Smooth muscle cell (in vitro differentiated cells): ENCODE results near the gene ATF6. TPM values are rescaled to one million over a fixed set of nuclear protein-coding genes. Genes with fewer than 3 reads are reported as not detected.
"Not testable (repeated sequence)": the region's sequence is repeated elsewhere in the genome, so short reads cannot be mapped to it uniquely, and the experiment has no call there.

ENCODE experiments used
- DNase-seq: peaks from one replicate; lab custom pipeline; 2025; ENCODE audit not compliant: unreplicated experiment; lab: John Stamatoyannopoulos, UW
- H2AFZ ChIP-seq: fragments of 200-600 bp; sonication (generic); 2 replicates; pipeline ENCODE4 v1.6.0; 2016; ENCODE audit warnings: antibody characterized with exemption, low read depth, mild to moderate bottlenecking
- H3F3A ChIP-seq: fragments of 200-600 bp; sonication (generic); 2 replicates; pipeline ENCODE4 v1.6.0; 2017; ENCODE audit warnings: antibody characterized with exemption, low read depth
- H3K27ac ChIP-seq: fragments of 200-600 bp; sonication (generic); 2 replicates; pipeline ENCODE4 v1.5.1; 2016; ENCODE audit warnings: low read depth, mild to moderate bottlenecking
- H3K27me3 ChIP-seq: fragments of 200-600 bp; sonication (generic); 2 replicates; pipeline ENCODE4 v1.6.1; 2016; ENCODE audit warnings: low read depth, mild to moderate bottlenecking
- H3K36me3 ChIP-seq: fragments of 200-600 bp; sonication (generic); 2 replicates; pipeline ENCODE4 v1.5.1; 2016; ENCODE audit warnings: low read depth
- H3K4me1 ChIP-seq: fragments of 200-600 bp; sonication (generic); 2 replicates; pipeline ENCODE4 v1.5.1; 2016; ENCODE audit warnings: low read depth
- H3K4me2 ChIP-seq: fragments of 200-600 bp; sonication (generic); 2 replicates; pipeline ENCODE4 v1.6.0; 2016; ENCODE audit warnings: mild to moderate bottlenecking
- H3K4me3 ChIP-seq: fragments of 200-600 bp; sonication (generic); 2 replicates; pipeline ENCODE4 v1.5.1; 2016; ENCODE audit warnings: mild to moderate bottlenecking
- H3K79me2 ChIP-seq: fragments of 200-600 bp; sonication (generic); 2 replicates; pipeline ENCODE4 v1.6.0; 2016; ENCODE audit warnings: low read depth, mild to moderate bottlenecking
- H3K9ac ChIP-seq: fragments of 200-600 bp; sonication (generic); 2 replicates; pipeline ENCODE4 v1.6.0; 2016; ENCODE audit warnings: low read depth
- H3K9me3 ChIP-seq: fragments of 200-600 bp; sonication (generic); replicated peaks from 2 replicates; pipeline ENCODE4 v1.5.1; 2016; ENCODE audit warnings: low read depth
- H4K20me1 ChIP-seq: fragments of 200-600 bp; sonication (generic); 2 replicates; pipeline ENCODE4 v1.6.0; 2016; ENCODE audit warnings: low read depth
- WGBS: methylation state at CpG from one replicate; pipeline ENCODE4 v1.1.7; 2016; ENCODE audit warnings: low lambda C conversion rate; 5-methylcytosine and 5-hydroxymethylcytosine counted together
- polyA plus RNA-seq: library from polyadenylated mRNA; unstranded; fragments of >200 nt; fragmentation: Nextera tagmentation; extraction: Ambion mirVana; gene quantifications from 2 replicates; pipeline ENCODE4 v1.2.1, GENCODE V29; 2016
- total RNA-seq: library from RNA; depleted of rRNA; stranded (reverse); fragments of >200 nt; gene quantifications from 2 replicates; pipeline ENCODE4 v1.2.3, GENCODE V29; 2014
- TF ChIP-seq, protein P1 (sequence below): fragments of 200-600 bp; sonication (generic); IDR thresholded peaks from 2 replicates; pipeline ENCODE4 v1.5.1; 2017; ENCODE audit warnings: borderline replicate concordance, mild to moderate bottlenecking, antibody characterized with exemption; ENCODE audit not compliant: insufficient read depth, poor library complexity, severe bottlenecking

Gene ATF6
- total and polyA plus RNA-seq, 2 experiments from 2014 or later, result 7.8 to 22.9 TPM

DNA sequence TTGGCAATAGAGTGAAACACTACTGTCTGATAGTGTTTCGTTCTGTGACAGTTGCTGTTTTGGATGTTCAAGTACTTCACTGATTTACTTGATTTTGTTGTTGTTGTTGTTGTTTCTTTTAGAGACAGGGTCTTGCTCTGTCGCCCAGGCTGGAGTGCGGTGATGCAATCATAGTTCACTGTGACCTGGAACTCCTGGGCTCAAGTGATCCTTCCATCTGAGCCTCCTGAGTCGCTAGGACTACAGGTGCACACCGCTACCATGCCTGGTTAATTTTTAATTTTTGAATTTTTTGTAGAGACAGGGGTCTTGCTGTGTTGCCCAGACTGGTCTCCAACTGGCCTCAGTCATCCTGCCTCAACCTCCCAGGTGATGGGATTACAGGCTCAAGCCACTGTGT lies 2.3 kb downstream of the ATF6 start:
- Histone ChIP-seq H3K4me1 (peaks cover 9% of the 10 kb centered on the region), H4K20me1 (peaks cover 23% of the 10 kb centered on the region), H3K9ac (no peak overlapping the region), H2AFZ (no peak overlapping the region), H3K27me3 (no peaks in the 10 kb centered on the region), H3K9me3 (no peaks in the 10 kb centered on the region), H3K36me3 (no peaks in the 10 kb centered on the region), H3K27ac (no peak overlapping the region), H3K4me3 (no peak overlapping the region), H3K79me2 (peaks cover 47% of the 10 kb centered on the region), H3K4me2 (no peak overlapping the region), H3F3A (no peaks in the 10 kb centered on the region)
- no peak for DNase-seq
- TF ChIP-seq, protein P1, sequence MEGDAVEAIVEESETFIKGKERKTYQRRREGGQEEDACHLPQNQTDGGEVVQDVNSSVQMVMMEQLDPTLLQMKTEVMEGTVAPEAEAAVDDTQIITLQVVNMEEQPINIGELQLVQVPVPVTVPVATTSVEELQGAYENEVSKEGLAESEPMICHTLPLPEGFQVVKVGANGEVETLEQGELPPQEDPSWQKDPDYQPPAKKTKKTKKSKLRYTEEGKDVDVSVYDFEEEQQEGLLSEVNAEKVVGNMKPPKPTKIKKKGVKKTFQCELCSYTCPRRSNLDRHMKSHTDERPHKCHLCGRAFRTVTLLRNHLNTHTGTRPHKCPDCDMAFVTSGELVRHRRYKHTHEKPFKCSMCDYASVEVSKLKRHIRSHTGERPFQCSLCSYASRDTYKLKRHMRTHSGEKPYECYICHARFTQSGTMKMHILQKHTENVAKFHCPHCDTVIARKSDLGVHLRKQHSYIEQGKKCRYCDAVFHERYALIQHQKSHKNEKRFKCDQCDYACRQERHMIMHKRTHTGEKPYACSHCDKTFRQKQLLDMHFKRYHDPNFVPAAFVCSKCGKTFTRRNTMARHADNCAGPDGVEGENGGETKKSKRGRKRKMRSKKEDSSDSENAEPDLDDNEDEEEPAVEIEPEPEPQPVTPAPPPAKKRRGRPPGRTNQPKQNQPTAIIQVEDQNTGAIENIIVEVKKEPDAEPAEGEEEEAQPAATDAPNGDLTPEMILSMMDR, result no peak
- over 99% methylated on average over 5 of the region's 5 CpGs for WGBS

DNA sequence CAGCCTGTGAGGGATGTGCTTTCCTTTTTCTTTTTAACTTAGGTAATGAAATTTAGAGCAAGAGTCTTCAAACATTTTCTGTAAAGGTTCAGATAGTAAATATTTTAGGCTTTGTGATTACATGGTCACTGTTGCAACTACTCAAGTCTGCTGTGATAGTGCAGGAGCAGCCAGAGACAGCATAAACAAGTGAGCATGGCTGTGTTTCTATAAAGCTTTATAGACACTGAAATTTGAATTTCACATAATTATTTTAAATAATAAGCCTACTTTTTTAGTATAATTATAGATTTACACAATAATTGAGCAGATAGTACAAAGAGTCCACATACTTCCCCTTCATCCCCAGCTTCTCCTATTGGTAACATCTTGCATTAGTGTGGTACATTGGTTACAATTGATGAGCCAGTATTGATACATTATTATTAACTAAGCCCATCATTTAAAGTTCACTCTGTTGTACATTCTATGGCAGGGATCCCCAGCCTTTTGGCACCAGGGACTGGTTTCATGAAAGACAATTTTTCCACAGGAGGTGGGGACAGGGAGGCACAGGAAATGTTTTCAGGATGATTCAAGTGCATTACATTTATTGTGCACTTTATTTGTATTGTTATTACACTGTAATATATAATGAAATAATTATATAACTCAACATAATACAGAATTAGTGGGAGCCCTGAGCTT lies 3.0 kb downstream of the ATF6 start:
- H3K36me3 ChIP-seq, result no peaks in the 10 kb centered on the region
- H3K27me3 ChIP-seq, result no peaks in the 10 kb centered on the region
- H3K9ac ChIP-seq, result no peak overlapping the region
- H4K20me1 ChIP-seq, result peaks cover 23% of the 10 kb centered on the region
- H3K9me3 ChIP-seq, result no peaks in the 10 kb centered on the region
- H3K79me2 ChIP-seq, result peaks cover 53% of the 10 kb centered on the region
- DNase-seq, result no peak
- H2AFZ ChIP-seq, result no peak overlapping the region
- TF ChIP-seq, protein P1, result no peak
- H3F3A ChIP-seq, result no peaks in the 10 kb centered on the region
- H3K4me1 ChIP-seq, result peaks cover 9% of the 10 kb centered on the region
- no peak overlapping the region for H3K4me2 ChIP-seq
- H3K27ac ChIP-seq, result no peak overlapping the region
- H3K4me3 ChIP-seq, result no peak overlapping the region

DNA sequence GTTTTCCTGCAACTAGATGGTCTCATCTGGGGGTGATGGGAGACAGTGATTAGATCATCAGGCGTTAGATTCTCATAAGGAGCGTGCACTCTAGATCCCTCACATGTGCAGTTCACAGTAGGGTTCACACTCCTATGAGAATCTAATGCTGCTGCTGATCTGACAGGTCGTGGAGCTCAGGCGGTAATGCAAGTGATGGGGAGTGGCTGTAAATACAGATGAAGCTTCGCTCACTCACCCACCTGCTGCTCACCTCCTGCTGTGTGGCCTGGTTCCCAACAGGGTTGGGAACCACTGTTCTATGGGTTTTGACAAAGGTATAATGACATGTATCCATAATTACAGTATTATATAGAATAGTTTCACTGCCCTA lies 3.5 kb downstream of the ATF6 start:
- not testable (repeated sequence) for H3K27ac ChIP-seq, H3K36me3 ChIP-seq, H3K9me3 ChIP-seq, H2AFZ ChIP-seq, H3K27me3 ChIP-seq, H3K4me2 ChIP-seq, H3K4me3 ChIP-seq, H3K4me1 ChIP-seq, DNase-seq, H3K9ac ChIP-seq, H3F3A ChIP-seq
- peaks cover 57% of the 10 kb centered on the region for H3K79me2 ChIP-seq
- WGBS, result 96% methylated on average over 5 of the region's 5 CpGs
- H4K20me1 ChIP-seq, result peaks cover 26% of the 10 kb centered on the region

DNA sequence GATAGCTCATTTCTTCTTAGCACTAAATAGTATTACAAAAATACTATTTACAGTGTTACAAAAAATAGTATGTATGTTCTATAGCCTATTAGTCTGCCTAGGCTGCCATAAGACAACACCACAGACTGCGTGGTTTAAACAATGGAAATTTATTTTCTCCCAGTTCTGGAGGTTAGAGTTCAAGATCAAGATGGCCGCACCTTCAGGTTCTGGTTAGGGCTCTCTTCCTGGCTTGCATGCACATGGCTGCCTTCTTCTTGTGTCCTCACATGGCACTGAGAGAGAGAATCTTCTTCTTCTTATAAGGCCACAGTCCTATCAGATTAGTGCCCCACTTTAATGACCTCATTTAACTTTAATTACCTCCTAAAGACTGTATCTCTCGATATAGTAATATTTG lies 4.1 kb downstream of the ATF6 start:
- no peaks in the 10 kb centered on the region for H3K36me3 ChIP-seq
- DNase-seq, result no peak
- H3F3A ChIP-seq, result no peaks in the 10 kb centered on the region
- no peak overlapping the region for H3K9ac ChIP-seq
- peaks cover 32% of the 10 kb centered on the region for H4K20me1 ChIP-seq
- no peaks in the 10 kb centered on the region for H3K27me3 ChIP-seq
- peaks cover 9% of the 10 kb centered on the region for H3K4me1 ChIP-seq
- H3K79me2 ChIP-seq, result peaks cover 61% of the 10 kb centered on the region
- no peak overlapping the region for H3K27ac ChIP-seq
- no peaks in the 10 kb centered on the region for H3K9me3 ChIP-seq
- no peak overlapping the region for H3K4me2 ChIP-seq
- H2AFZ ChIP-seq, result no peak overlapping the region
- H3K4me3 ChIP-seq, result no peak overlapping the region
- WGBS, result 97% methylated on average over 3 of the region's 3 CpGs
- TF ChIP-seq, protein P1, result no peak
